HFFc6 (cell line): ENCODE data around the gene ARL5C. TPM values are rescaled to one million over a fixed set of nuclear protein-coding genes. Genes with fewer than 3 reads are reported as not detected.

Experiments
- DNase-seq: peaks from one replicate; pipeline ENCODE4 v3.0.0-alpha.2; 2018
- H3K27ac Mint-ChIP-seq: 2 replicates; pipeline ENCODE4 v1.8.0; 2020; ENCODE audit warnings: mild to moderate bottlenecking, mixed read lengths
- H3K27me3 Mint-ChIP-seq: 2 replicates; pipeline ENCODE4 v1.8.0; 2021; ENCODE audit warnings: mild to moderate bottlenecking, moderate library complexity, mixed read lengths; ENCODE audit not compliant: insufficient read depth
- H3K36me3 Mint-ChIP-seq: 2 replicates; pipeline ENCODE4 v1.8.0; 2021; ENCODE audit warnings: low read depth, mixed read lengths
- H3K4me1 Mint-ChIP-seq: 2 replicates; pipeline ENCODE4 v1.8.0; 2020; ENCODE audit warnings: low read depth, mixed read lengths
- H3K4me3 Mint-ChIP-seq: 2 replicates; pipeline ENCODE4 v1.8.0; 2020; ENCODE audit warnings: mild to moderate bottlenecking, moderate library complexity, mixed read lengths
- H3K9me3 Mint-ChIP-seq: 2 replicates; pipeline ENCODE4 v1.8.0; 2020; ENCODE audit warnings: mild to moderate bottlenecking, mixed read lengths
- total RNA-seq, 6 experiments: library from RNA; stranded (reverse); fragmentation: NEBNext Ultra II Directional; extraction: Animal tissue kit (Norgen Biotek cat#: 25700); gene quantifications; 2 replicates in 1 of 6; 3 replicates in 5 of 6; pipeline ENCODE4 v1.2.3, GENCODE V29; 2021
- TF ChIP-seq, protein P1 (sequence below): fragments of 200-600 bp; sonication (generic); IDR thresholded peaks from 2 replicates; pipeline ENCODE4 v1.5.0; 2021; ENCODE audit warnings: antibody characterized with exemption, mild to moderate bottlenecking

ARL5C gene
- total RNA-seq, 6 experiments from 2014 or later, result not detected

- DNase-seq, result no peak
- Mint-ChIP-seq H3K27ac (no peak overlapping the region), H3K4me1 (peaks cover 2% of the 10 kb centered on the region), H3K9me3 (no peaks in the 10 kb centered on the region), H3K27me3 (no peaks in the 10 kb centered on the region), H3K4me3 (no peak overlapping the region), H3K36me3 (peaks cover 13% of the 10 kb centered on the region)
- TF ChIP-seq, protein P1, sequence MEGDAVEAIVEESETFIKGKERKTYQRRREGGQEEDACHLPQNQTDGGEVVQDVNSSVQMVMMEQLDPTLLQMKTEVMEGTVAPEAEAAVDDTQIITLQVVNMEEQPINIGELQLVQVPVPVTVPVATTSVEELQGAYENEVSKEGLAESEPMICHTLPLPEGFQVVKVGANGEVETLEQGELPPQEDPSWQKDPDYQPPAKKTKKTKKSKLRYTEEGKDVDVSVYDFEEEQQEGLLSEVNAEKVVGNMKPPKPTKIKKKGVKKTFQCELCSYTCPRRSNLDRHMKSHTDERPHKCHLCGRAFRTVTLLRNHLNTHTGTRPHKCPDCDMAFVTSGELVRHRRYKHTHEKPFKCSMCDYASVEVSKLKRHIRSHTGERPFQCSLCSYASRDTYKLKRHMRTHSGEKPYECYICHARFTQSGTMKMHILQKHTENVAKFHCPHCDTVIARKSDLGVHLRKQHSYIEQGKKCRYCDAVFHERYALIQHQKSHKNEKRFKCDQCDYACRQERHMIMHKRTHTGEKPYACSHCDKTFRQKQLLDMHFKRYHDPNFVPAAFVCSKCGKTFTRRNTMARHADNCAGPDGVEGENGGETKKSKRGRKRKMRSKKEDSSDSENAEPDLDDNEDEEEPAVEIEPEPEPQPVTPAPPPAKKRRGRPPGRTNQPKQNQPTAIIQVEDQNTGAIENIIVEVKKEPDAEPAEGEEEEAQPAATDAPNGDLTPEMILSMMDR, result no peak
These were observed 17.8 kb upstream of the ARL5C start for GRCh38 chr17:39183720-39184119.

DNA sequence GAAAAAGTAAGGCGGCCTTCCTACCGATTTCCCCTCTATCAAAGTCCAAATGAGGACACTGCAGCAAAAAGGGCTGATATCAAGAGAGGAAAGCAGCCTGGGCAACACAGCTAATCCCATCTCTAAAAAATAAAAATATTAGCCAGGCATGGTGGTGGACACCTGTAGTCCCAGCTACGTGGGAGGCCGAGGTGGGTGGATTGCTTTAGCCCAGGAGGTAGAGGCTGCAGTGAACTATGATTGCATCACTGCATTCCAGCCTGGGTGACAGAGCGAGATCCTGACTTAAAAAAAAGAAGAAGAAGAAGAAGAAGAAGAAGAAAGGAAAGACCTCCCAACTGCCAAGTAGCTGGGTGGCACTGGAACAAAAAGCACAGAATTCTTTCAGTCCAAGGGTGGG, 17.1 kb upstream of the ARL5C start:
- Mint-ChIP-seq H3K9me3 (no peaks in the 10 kb centered on the region), H3K36me3 (peaks cover 19% of the 10 kb centered on the region), H3K4me1 (peaks cover 9% of the 10 kb centered on the region), H3K27me3 (no peaks in the 10 kb centered on the region), H3K4me3 (no peak overlapping the region), H3K27ac (no peak overlapping the region)
- no peak for DNase-seq
- TF ChIP-seq, protein P1, result no peak

DNA sequence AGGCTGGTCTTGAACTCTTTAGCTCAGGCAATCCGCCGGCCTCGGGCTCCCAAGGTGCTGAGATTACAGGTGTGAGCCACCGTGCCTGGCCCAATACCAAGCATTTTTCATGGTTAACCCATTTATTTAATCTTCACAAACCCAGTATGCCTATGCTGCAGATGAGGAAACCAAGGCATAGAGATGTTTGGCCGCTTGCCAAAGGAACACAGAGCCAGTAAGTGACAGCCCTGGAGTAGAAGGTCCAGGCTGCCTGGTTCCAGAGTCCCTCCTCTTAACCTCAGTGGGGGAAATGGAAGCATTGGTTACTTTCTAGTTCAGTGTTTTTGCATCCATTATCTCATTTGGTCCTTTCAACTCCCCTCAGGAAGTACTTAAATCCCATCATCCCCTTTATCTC, 15.3 kb upstream of the ARL5C start:
- peaks cover 37% of the 10 kb centered on the region for H3K36me3 Mint-ChIP-seq
- H3K4me3 Mint-ChIP-seq, result no peak overlapping the region
- H3K4me1 Mint-ChIP-seq, result peaks cover 19% of the 10 kb centered on the region
- H3K9me3 Mint-ChIP-seq, result no peaks in the 10 kb centered on the region
- TF ChIP-seq, protein P1, result no peak
- no peak overlapping the region for H3K27ac Mint-ChIP-seq
- no peak for DNase-seq
- peaks cover 1% of the 10 kb centered on the region; the same call in 1 of the 2 replicates for H3K27me3 Mint-ChIP-seq

DNA sequence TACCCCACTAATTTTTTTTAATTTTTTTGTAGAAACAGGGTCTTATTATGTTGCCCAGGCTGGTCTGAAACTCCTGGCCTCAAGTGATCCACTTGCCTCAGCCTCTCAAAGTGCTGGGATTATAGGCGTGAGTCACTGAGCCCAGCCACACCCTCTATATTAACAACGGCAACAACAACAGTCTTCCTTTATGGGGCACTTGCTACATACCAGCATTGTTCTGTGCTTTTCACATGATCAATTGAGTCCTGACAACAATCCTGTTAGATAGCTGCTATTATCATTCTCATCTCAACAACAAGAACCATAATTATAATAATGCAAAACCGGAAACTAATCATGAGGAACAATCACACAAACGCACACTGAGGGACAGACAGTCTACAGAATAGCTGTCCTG, 12.6 kb upstream of the ARL5C start:
- peaks cover 28% of the 10 kb centered on the region for H3K4me1 Mint-ChIP-seq
- H3K4me3 Mint-ChIP-seq, result no peak overlapping the region
- H3K27me3 Mint-ChIP-seq, result peaks cover 1% of the 10 kb centered on the region; the same call in 1 of the 2 replicates
- no peaks in the 10 kb centered on the region for H3K9me3 Mint-ChIP-seq
- H3K36me3 Mint-ChIP-seq, result peaks cover 37% of the 10 kb centered on the region
- peak overlapping the region; percentile 31 for H3K27ac Mint-ChIP-seq
- TF ChIP-seq, protein P1, result no peak
- DNase-seq, result peak; percentile 38

DNA sequence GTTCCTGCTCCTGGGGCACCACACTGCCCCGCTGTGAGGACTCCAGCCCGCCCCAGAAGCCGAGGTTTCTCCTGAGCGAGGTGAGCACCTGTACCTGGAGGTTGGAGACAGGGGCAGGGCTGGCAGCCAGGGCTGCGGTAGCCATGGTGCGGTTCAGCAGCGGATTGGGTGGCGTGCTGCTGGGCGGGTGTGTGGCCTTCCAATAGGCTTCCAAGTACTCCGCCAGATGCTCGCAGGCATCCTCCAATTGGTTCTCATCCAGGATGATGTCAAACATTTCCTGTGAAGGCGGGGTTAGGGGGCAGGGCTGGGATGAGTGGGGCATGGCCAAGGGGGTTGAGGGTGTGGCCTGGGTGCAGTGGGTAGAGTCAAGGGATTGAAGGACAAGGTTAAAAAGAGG, 11.3 kb upstream of the ARL5C start:
- Mint-ChIP-seq H3K9me3 (no peaks in the 10 kb centered on the region), H3K4me1 (peaks cover 28% of the 10 kb centered on the region), H3K27ac (no peak overlapping the region; the same call in 1 of the 2 replicates), H3K27me3 (peaks cover 1% of the 10 kb centered on the region; the same call in 1 of the 2 replicates), H3K36me3 (peaks cover 27% of the 10 kb centered on the region), H3K4me3 (no peak overlapping the region)
- TF ChIP-seq, protein P1, result no peak
- DNase-seq, result no peak

GRCh38 chr17:39175695-39176093, 9.7 kb upstream of the ARL5C start:
- no peak for DNase-seq
- no peak overlapping the region for H3K4me3 Mint-ChIP-seq
- H3K27ac Mint-ChIP-seq, result peak overlapping the region; percentile 21; the same call in 1 of the 2 replicates
- H3K36me3 Mint-ChIP-seq, result peaks cover 27% of the 10 kb centered on the region
- H3K4me1 Mint-ChIP-seq, result peaks cover 28% of the 10 kb centered on the region
- H3K9me3 Mint-ChIP-seq, result no peaks in the 10 kb centered on the region
- TF ChIP-seq, protein P1, result no peak
- H3K27me3 Mint-ChIP-seq, result peaks cover 5% of the 10 kb centered on the region; the same call in 1 of the 2 replicates
